Ishikawa (cell line): ENCODE results near the gene STAB1.

Experiments
- CEBPB ChIP-seq: IDR thresholded peaks from 2 replicates; pipeline ENCODE4 v1.6.1; 2012
- CREB1 ChIP-seq: IDR thresholded peaks from 2 replicates; pipeline ENCODE4 v1.6.1; 2012; ENCODE audit warnings: low read depth
- EGR1 ChIP-seq: IDR thresholded peaks from 2 replicates; pipeline ENCODE4 v1.6.1; 2012
- EP300 ChIP-seq: IDR thresholded peaks from 2 replicates; pipeline ENCODE4 v1.6.1; 2012; ENCODE audit warnings: borderline replicate concordance
- FOXM1 ChIP-seq: IDR thresholded peaks from 2 replicates; pipeline ENCODE4 v1.6.1; 2012; ENCODE audit warnings: low read depth, borderline replicate concordance
- MAX ChIP-seq: IDR thresholded peaks from 2 replicates; pipeline ENCODE4 v1.6.1; 2012
- NFIC ChIP-seq: IDR thresholded peaks from 2 replicates; pipeline ENCODE4 v1.6.1; 2012
- RAD21 ChIP-seq: IDR thresholded peaks from 2 replicates; pipeline ENCODE4 v1.6.1; 2012; ENCODE audit warnings: low read depth
- REST ChIP-seq: IDR thresholded peaks from 2 replicates; pipeline ENCODE4 v1.6.1; 2012; ENCODE audit warnings: low read depth, mild to moderate bottlenecking
- TAF1 ChIP-seq: IDR thresholded peaks from 2 replicates; pipeline ENCODE4 v1.6.1; 2012; ENCODE audit warnings: low read depth, mild to moderate bottlenecking
- TCF12 ChIP-seq: IDR thresholded peaks from 2 replicates; pipeline ENCODE4 v1.6.1; 2012; ENCODE audit warnings: low read depth
- TEAD4 ChIP-seq: IDR thresholded peaks from 2 replicates; pipeline ENCODE4 v1.6.1; 2012
- USF1 ChIP-seq: IDR thresholded peaks from 2 replicates; pipeline ENCODE4 v1.6.1; 2012
- YY1 ChIP-seq: IDR thresholded peaks from 2 replicates; pipeline ENCODE4 v1.6.1; 2012; ENCODE audit warnings: low read depth
- ZBTB7A ChIP-seq: IDR thresholded peaks from 2 replicates; pipeline ENCODE4 v1.6.1; 2012; ENCODE audit warnings: low read depth

Gene STAB1

GRCh38 chr3:52488746-52489145, 6.4 kb upstream of the STAB1 start:
- TF ChIP-seq YY1 (no peak), FOXM1 (no peak), RAD21 (no peak), TCF12 (no peak), MAX (no peak), CREB1 (no peak), EP300 (no peak), ZBTB7A (no peak), TEAD4 (no peak), REST (no peak), NFIC (no peak), EGR1 (no peak), TAF1 (no peak), USF1 (no peak), CEBPB (no peak)

- TF ChIP-seq YY1 (no peak), REST (no peak), ZBTB7A (no peak), TEAD4 (no peak), NFIC (no peak), FOXM1 (no peak), EP300 (no peak), EGR1 (no peak), MAX (no peak), CEBPB (no peak), TAF1 (no peak), CREB1 (no peak), RAD21 (no peak), USF1 (no peak), TCF12 (no peak)
Observed at GRCh38 chr3:52489453-52489852, 5.7 kb upstream of the STAB1 start.

GRCh38 chr3:52490035-52490938, 4.9 kb upstream of the STAB1 start:
- no peak for TF ChIP-seq CREB1
- no peak for TF ChIP-seq TCF12
- no peak for TF ChIP-seq TAF1
- no peak for TF ChIP-seq EP300
- TF ChIP-seq TEAD4: no peak
- TF ChIP-seq YY1: no peak
- TF ChIP-seq ZBTB7A: no peak
- no peak for TF ChIP-seq RAD21
- no peak for TF ChIP-seq USF1
- TF ChIP-seq REST: no peak
- TF ChIP-seq CEBPB: no peak
- no peak for TF ChIP-seq MAX
- TF ChIP-seq FOXM1: no peak
- no peak for TF ChIP-seq NFIC
- TF ChIP-seq EGR1: no peak
